Uterus (tissue), 2 donors: ENCODE data around the gene GDF9.

Experiments used
- CTCF ChIP-seq, 4 experiments: fragments of 200-600 bp in 2 of 4; fragments of 450-650 bp in 2 of 4; sonication (generic) in 2 of 4; IDR thresholded peaks; one replicate each; pipeline ENCODE4 v1.5.1; 2016 to 2019; ENCODE audit warnings: antibody characterized with exemption in 4 of 4, mild to moderate bottlenecking in 2 of 4, moderate library complexity in 1 of 4
- POLR2A ChIP-seq, 2 donors: fragments of 450-650 bp; IDR thresholded peaks; one replicate each; pipeline ENCODE4 v1.6.1; 2016; ENCODE audit warnings: antibody characterized with exemption in 2 of 2, mild to moderate bottlenecking in 1 of 2, moderate library complexity in 1 of 2

DNA sequence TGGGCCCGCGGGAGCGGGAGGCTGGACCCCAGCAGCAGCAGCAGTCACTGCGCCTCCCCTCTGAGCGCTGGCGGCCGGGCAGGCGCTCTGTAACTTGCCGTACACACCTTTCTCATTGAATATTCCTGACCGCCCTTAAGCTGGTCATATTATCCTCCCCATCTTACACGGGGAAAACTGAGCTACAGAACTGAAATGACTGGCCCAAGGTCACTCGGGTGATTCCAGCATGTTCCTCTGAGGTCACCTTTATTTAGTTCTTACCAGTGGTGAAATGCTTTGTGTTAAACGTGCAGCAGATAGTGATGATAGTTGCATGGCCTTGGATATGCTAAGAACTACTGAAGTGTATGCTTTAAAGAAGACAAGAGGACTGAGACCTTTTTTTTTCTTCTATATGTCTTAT is 780 bp upstream of the GDF9 start:
- TF ChIP-seq CTCF (IDR thresholded peaks at IDR 0.05) (no peak), POLR2A (IDR thresholded peaks at IDR 0.05) (no peak)
